HCT116 (cell line): Measurements from ENCODE around the gene GMPPB. TPM values are rescaled to one million over a fixed set of nuclear protein-coding genes. Genes with fewer than 3 reads are reported as not detected.

Source experiments
- ATAC-seq: fragments of 200-7000 bp; cut with Tn5 transposase; 2 replicates; pipeline ENCODE4 v1.9.1; 2020; ENCODE audit warnings: mild to moderate bottlenecking, moderate library complexity
- BruUV-seq: library from RNA; stranded (reverse); fragments of 400-500 nt; replicated peaks from 2 replicates; lab custom pipeline; 2021; lab: Mats Ljungman, UMichigan
- CTCF ChIA-PET: fragments of 300-600 bp; sonication (Branson Sonifier 250); formaldehyde crosslinking; loops from one replicate; lab custom pipeline; 2021; ENCODE audit warnings: antibody characterized with exemption; lab: Charles Lee
- POLR2A ChIA-PET: fragments of 300-600, 350-600 bp; sonication (Branson Sonifier 250); formaldehyde crosslinking; loops from one replicate; lab custom pipeline; 2021; ENCODE audit warnings: antibody characterized with exemption; lab: Charles Lee
- RAD21 ChIA-PET, 2 experiments: fragments of 300-600 bp; sonication (Branson Sonifier 250); formaldehyde crosslinking; loops; one replicate each; lab custom pipeline; 2023; ENCODE audit warnings: low total read pairs in 2 of 2; ENCODE audit not compliant: uncharacterized antibody in 2 of 2, unreplicated experiment in 2 of 2, low non-redundant PET in 1 of 2; lab: Charles Lee
- DNase-seq: peaks from one replicate; pipeline ENCODE4 v3.0.0-alpha.2; 2010; ENCODE audit warnings: low read depth, low spot score
- H2AFZ ChIP-seq: fragments of 200-600 bp; shearing (Covaris generic), sonication (generic); 2 replicates; pipeline ENCODE4 v1.6.1; 2017; ENCODE audit warnings: low read depth, mixed run types, mixed read lengths, antibody characterized with exemption, low read length; ENCODE audit not compliant: poor library complexity, severe bottlenecking
- H3K27ac ChIP-seq: 2 replicates; pipeline ENCODE4 v1.5.1; 2012; ENCODE audit warnings: low read depth, low read length
- H3K27me3 ChIP-seq: fragments of 200-600 bp; sonication (generic); 2 replicates; pipeline ENCODE4 v1.6.1; 2016; ENCODE audit warnings: mixed run types, low read length, mixed read lengths; ENCODE audit not compliant: insufficient read depth
- H3K36me3 ChIP-seq, 2 experiments: fragments of 200-500 bp in 1 of 2; fragments of 200-600 bp in 1 of 2; sonication (Bioruptor generic) in 1 of 2; sonication (generic) in 1 of 2; 2 replicates each; pipeline versions ENCODE4 v1.5.1 to v1.6.1; 2014 to 2016; ENCODE audit warnings: low read length in 2 of 2, inconsistent platforms in 1 of 2, mixed read lengths in 1 of 2, mixed run types in 1 of 2; ENCODE audit not compliant: insufficient read depth in 2 of 2, control insufficient read depth in 1 of 2
- H3K4me1 ChIP-seq, 2 experiments: fragments of 200-600 bp in 1 of 2; sonication (generic) in 1 of 2; 2 replicates each; pipeline versions ENCODE4 v1.5.1 to v1.6.1; 2012 to 2017; ENCODE audit warnings: low read length in 2 of 2, inconsistent platforms in 1 of 2, mild to moderate bottlenecking in 1 of 2, mixed read lengths in 1 of 2, mixed run types in 1 of 2, moderate library complexity in 1 of 2; ENCODE audit not compliant: insufficient read depth in 2 of 2, control insufficient read depth in 1 of 2
- H3K4me2 ChIP-seq: fragments of 200-600 bp; sonication (generic); 2 replicates; pipeline ENCODE4 v1.6.1; 2017; ENCODE audit warnings: mixed run types, low read length, mixed read lengths
- H3K4me3 ChIP-seq, 2 experiments: fragments of 200-600 bp in 1 of 2; sonication (generic) in 1 of 2; replicated peaks in 1 of 2; 2 replicates each; pipeline ENCODE4 v1.5.1; 2011 to 2016; ENCODE audit warnings: low read length in 2 of 2, control low read depth in 1 of 2, low read depth in 1 of 2, mild to moderate bottlenecking in 1 of 2, mixed read lengths in 1 of 2, mixed run types in 1 of 2
- H3K79me2 ChIP-seq: fragments of 200-600 bp; sonication (generic); 2 replicates; pipeline ENCODE4 v1.6.1; 2017; ENCODE audit warnings: mild to moderate bottlenecking, mixed run types, low read length, moderate library complexity, mixed read lengths; ENCODE audit not compliant: insufficient read depth
- H3K9ac ChIP-seq: fragments of 200-600 bp; sonication (generic); 2 replicates; pipeline ENCODE4 v1.6.1; 2016; ENCODE audit warnings: low read length, mixed read lengths
- H3K9me2 ChIP-seq: fragments of 200-600 bp; sonication (generic), shearing (Covaris generic); 2 replicates; pipeline ENCODE4 v1.6.1; 2017; ENCODE audit warnings: mixed run types, mild to moderate bottlenecking, moderate library complexity; ENCODE audit not compliant: insufficient read depth
- H3K9me3 ChIP-seq, 2 experiments: fragments of 200-500 bp in 1 of 2; fragments of 200-600 bp in 1 of 2; sonication (Bioruptor generic) in 1 of 2; sonication (generic) in 1 of 2; 2 replicates each; pipeline ENCODE4 v1.6.1; 2014 to 2017; ENCODE audit warnings: low read length in 2 of 2, mixed read lengths in 2 of 2, inconsistent platforms in 1 of 2, low read depth in 1 of 2, mild to moderate bottlenecking in 1 of 2, mixed run types in 1 of 2, moderate library complexity in 1 of 2; ENCODE audit not compliant: control insufficient read depth in 1 of 2, insufficient read depth in 1 of 2
- H4K20me1 ChIP-seq: fragments of 200-600 bp; sonication (generic), shearing (Covaris generic); 2 replicates; pipeline ENCODE4 v1.6.1; 2017; ENCODE audit warnings: mixed run types, mild to moderate bottlenecking, moderate library complexity; ENCODE audit not compliant: insufficient read depth
- ATF3 ChIP-seq: IDR thresholded peaks from 2 replicates; pipeline ENCODE4 v1.6.1; 2012
- CBX3 ChIP-seq: IDR thresholded peaks from 2 replicates; pipeline ENCODE4 v1.6.1; 2012; ENCODE audit warnings: low read depth
- CEBPB ChIP-seq: IDR thresholded peaks from 2 replicates; pipeline ENCODE4 v1.6.1; 2012; ENCODE audit warnings: low read depth
- CTCF ChIP-seq, 3 experiments: fragments of 200-600 bp in 1 of 3; sonication (generic) in 1 of 3; IDR thresholded peaks in 2 of 3; conservative IDR thresholded peaks in 1 of 3; 2 replicates each; pipeline ENCODE4 v1.5.1; 2012 to 2017; ENCODE audit warnings: low read depth in 2 of 3, low read length in 2 of 3, antibody characterized with exemption in 1 of 3, borderline replicate concordance in 1 of 3, control low read depth in 1 of 3, mild to moderate bottlenecking in 1 of 3, mixed read lengths in 1 of 3, mixed run types in 1 of 3, moderate library complexity in 1 of 3; ENCODE audit not compliant: insufficient read depth in 1 of 3
- ELF1 ChIP-seq: IDR thresholded peaks from 2 replicates; pipeline ENCODE4 v1.6.1; 2012; ENCODE audit warnings: low read depth, borderline replicate concordance
- EZH2 ChIP-seq: fragments of 200-600 bp; sonication (generic); IDR thresholded peaks from 2 replicates; pipeline ENCODE4 v1.6.1; 2017; ENCODE audit warnings: antibody characterized with exemption, mixed run types
- EZH2phosphoT487 ChIP-seq: fragments of 200-600 bp; IDR thresholded peaks from 2 replicates; pipeline ENCODE4 v1.6.1; 2018; ENCODE audit warnings: antibody characterized with exemption, borderline replicate concordance
- FOSL1 ChIP-seq: IDR thresholded peaks from 2 replicates; pipeline ENCODE4 v1.6.1; 2012; ENCODE audit warnings: low read depth
- JUND ChIP-seq: IDR thresholded peaks from 2 replicates; pipeline ENCODE4 v1.6.1; 2012
- POLR2A ChIP-seq: IDR thresholded peaks from 2 replicates; pipeline ENCODE4 v1.7.0; 2011; ENCODE audit warnings: borderline replicate concordance; ENCODE audit not compliant: insufficient read depth, insufficient read length; ENCODE audit errors: extremely low read depth
- RAD21 ChIP-seq: IDR thresholded peaks from 2 replicates; pipeline ENCODE4 v1.6.1; 2012; ENCODE audit warnings: low read depth, mild to moderate bottlenecking
- SRF ChIP-seq: IDR thresholded peaks from 2 replicates; pipeline ENCODE4 v1.6.1; 2012; ENCODE audit warnings: low read depth
- TCF7L2 ChIP-seq: IDR thresholded peaks from 2 replicates; pipeline ENCODE4 v1.7.0; 2011; ENCODE audit warnings: borderline replicate concordance, inconsistent platforms; ENCODE audit not compliant: insufficient read depth, insufficient read length; ENCODE audit errors: extremely low read depth
- ZBTB33 ChIP-seq: IDR thresholded peaks from 2 replicates; pipeline ENCODE4 v1.6.1; 2011; ENCODE audit warnings: mild to moderate bottlenecking, low read length, moderate library complexity; ENCODE audit not compliant: insufficient replicate concordance; ENCODE audit errors: extremely low read depth
- intact Hi-C: fragments of 100-400 bp; cut with micrococcal nuclease; formaldehyde crosslinking; loops from 2 replicates; pipeline ENCODE4 v1.10.0; 2022
- total RNA-seq: library from RNA; stranded (reverse); gene quantifications from one replicate; pipeline ENCODE4 v1.2.1, GENCODE V29; 2021; ENCODE audit not compliant: unreplicated experiment

The GMPPB gene
- total RNA-seq, 1 experiment from 2014 or later = 24.1 TPM

GRCh38 chr3:49675912-49676311 is 47.8 kb downstream of the GMPPB start:
- RAD21 ChIA-PET = no interaction called here

More at GRCh38 chr3:49675912-49676311, 47.8 kb downstream of the GMPPB start:
- POLR2A ChIA-PET = no interaction called here
- Histone ChIP-seq H3K79me2 (peaks cover 28% of the 10 kb centered on the region), H3K9me3 (no peaks in the 10 kb centered on the region), H3K9me2 (no peaks in the 10 kb centered on the region), H3K27me3 (no peaks in the 10 kb centered on the region), H3K27ac (no peak overlapping the region), H3K4me1 (peaks cover 10 to 32% of the 10 kb centered on the region in 2 experiments; a peak in 3 of 4 replicates), H4K20me1 (no peaks in the 10 kb centered on the region), H3K9ac (no peak overlapping the region), H3K4me3 (no peak overlapping the region), H3K36me3 (peaks cover 24 to 52% of the 10 kb centered on the region in 2 experiments; a peak in 3 of 4 replicates), H2AFZ (no peak overlapping the region), H3K4me2 (no peak overlapping the region; the same call in 1 of the 2 replicates)
- ATAC-seq = no peak
- BruUV-seq = no TSS peak
- intact Hi-C loops = no loop called here
- no peak for DNase-seq
- TF ChIP-seq POLR2A (no peak), CBX3 (no peak), ZBTB33 (no peak), ATF3 (no peak), FOSL1 (no peak), CEBPB (no peak), EZH2phosphoT487 (no peak), EZH2 (no peak), TCF7L2 (no peak), JUND (no peak), CTCF (IDR thresholded peaks at IDR 0.05 in 2 of 3, conservative IDR thresholded peaks at IDR 0.05 in 1 of 3; ENCODE audit: borderline replicate concordance in 1 of 3, insufficient read depth in 1 of 3, low read depth in 2 of 3, low read length in 2 of 3) (no peak), RAD21 (no peak), SRF (no peak), ELF1 (no peak)
- CTCF ChIA-PET = interaction anchor here (1.1 kb wide), 1 partner anchor 136 kb away, joined by 5 read pairs; no protein-coding TSS in a partner anchor
